ENCODE data around the gene CATSPER2.
"Not testable (repeated sequence)": the region's sequence is repeated elsewhere in the genome, so short reads cannot be mapped to it uniquely, and the experiment has no call there.

Gene CATSPER2

GRCh38 chr15:43648649-43649429 is at the start of gene CATSPER2:
TSS of gene CATSPER2 (minus strand) at chr15:43648844. CDS start at chr15:43648061, 783 bp downstream.
- no peak for DNase-seq

GRCh38 chr15:43693148-43694022 is 44.7 kb upstream of the CATSPER2 start, which contains the start of gene CKMT1A:
TSS of gene CKMT1A (plus strand) at chr15:43693859. CDS start at chr15:43694051, 192 bp downstream.
- DNase-seq = not testable (repeated sequence)

GRCh38 chr15:43692679-43693078 is 44.0 kb upstream of the CATSPER2 start:
- DNase-seq = not testable (repeated sequence)

- not testable (repeated sequence) for DNase-seq
These were observed 41.1 kb upstream of the CATSPER2 start for GRCh38 chr15:43689604-43690301.

GRCh38 chr15:43674175-43674574 is 25.5 kb upstream of the CATSPER2 start:
- not testable (repeated sequence) for DNase-seq

- DNase-seq = not testable (repeated sequence)
These were observed 17.5 kb upstream of the CATSPER2 start for GRCh38 chr15:43666177-43666576.

- DNase-seq = not testable (repeated sequence)
These were observed 14.7 kb upstream of the CATSPER2 start for GRCh38 chr15:43663333-43663732.

GRCh38 chr15:43662293-43662692 is 13.6 kb upstream of the CATSPER2 start:
- not testable (repeated sequence) for DNase-seq

- DNase-seq = not testable (repeated sequence)
These were observed 11.1 kb upstream of the CATSPER2 start for GRCh38 chr15:43659727-43660126.

- not testable (repeated sequence) for DNase-seq
These were observed 834 bp upstream of the CATSPER2 start for GRCh38 chr15:43649430-43649926.

- DNase-seq = not testable (repeated sequence)
These were observed 10.0 kb downstream of the CATSPER2 start for GRCh38 chr15:43638464-43639204.

- DNase-seq = not testable (repeated sequence)
These were observed 21.7 kb downstream of the CATSPER2 start for GRCh38 chr15:43626937-43627336.

GRCh38 chr15:43625106-43625505 is 23.5 kb downstream of the CATSPER2 start:
- no peak for DNase-seq

- not testable (repeated sequence) for DNase-seq
These were observed 26.4 kb downstream of the CATSPER2 start for GRCh38 chr15:43622068-43622799.

GRCh38 chr15:43618700-43619099 is 29.9 kb downstream of the CATSPER2 start, which contains the start of gene STRC:
TSS of gene STRC (minus strand) at chr15:43618800. CDS start at chr15:43618722, 78 bp downstream.
- DNase-seq = not testable (repeated sequence)

GRCh38 chr15:43617750-43618149 is 30.9 kb downstream of the CATSPER2 start:
- not testable (repeated sequence) for DNase-seq

- not testable (repeated sequence) for DNase-seq
These were observed 46.4 kb downstream of the CATSPER2 start for GRCh38 chr15:43602233-43602632.

- DNase-seq = not testable (repeated sequence)
These were observed 48.4 kb downstream of the CATSPER2 start for GRCh38 chr15:43600200-43600599.

- DNase-seq = not testable (repeated sequence)
These were observed 49.5 kb downstream of the CATSPER2 start for GRCh38 chr15:43599131-43599530.

- DNase-seq = not testable (repeated sequence)
These were observed 55.1 kb downstream of the CATSPER2 start, which contains the start of gene CKMT1B for GRCh38 chr15:43593328-43594190. TSS of gene CKMT1B (plus strand) at chr15:43594027. CDS start at chr15:43594219, 192 bp downstream.

Measured in midbrain (tissue), 1 donor.